Stimulated activated CD4-positive, alpha-beta T cell treated with anti-CD3 and anti-CD28 coated beads, TNF-alpha, amount 100 ng/mL, for 48 hours (primary cell): ENCODE measurements around the gene MCCD1.
"Not testable (repeated sequence)": the region's sequence is repeated elsewhere in the genome, so short reads cannot be mapped to it uniquely, and the experiment has no call there.

ENCODE experiments used
- DNase-seq, 3 donors: peaks; one replicate each; pipeline ENCODE4 v3.0.0-alpha.2; 2020; ENCODE audit warnings: low read depth in 3 of 3

Gene MCCD1

GRCh38 chr6:31528821-31529328, at the start of gene MCCD1:
MCCD1 (plus strand) TSS chr6:31528962; CDS start chr6:31529015, 53 bp downstream.
- no peak for DNase-seq

GRCh38 chr6:31479151-31479932, 49.4 kb upstream of the MCCD1 start:
- no peak for DNase-seq

- DNase-seq: no peak
Observed at GRCh38 chr6:31479933-31480535, 48.7 kb upstream of the MCCD1 start.

GRCh38 chr6:31480574-31480973, 48.2 kb upstream of the MCCD1 start:
- DNase-seq: no peak

GRCh38 chr6:31483392-31483791, 45.4 kb upstream of the MCCD1 start:
- DNase-seq: no peak

- no peak for DNase-seq
Observed at GRCh38 chr6:31485055-31485454, 43.7 kb upstream of the MCCD1 start.

GRCh38 chr6:31486065-31486837, 42.5 kb upstream of the MCCD1 start:
- not testable (repeated sequence) for DNase-seq

GRCh38 chr6:31487674-31488073, 41.1 kb upstream of the MCCD1 start:
- not testable (repeated sequence) for DNase-seq

GRCh38 chr6:31489086-31489485, 39.7 kb upstream of the MCCD1 start:
- DNase-seq: no peak

- DNase-seq: no peak
Observed at GRCh38 chr6:31490115-31490873, 38.5 kb upstream of the MCCD1 start.

GRCh38 chr6:31493550-31493874, 35.2 kb upstream of the MCCD1 start:
- not testable (repeated sequence) for DNase-seq

GRCh38 chr6:31493875-31494694, 34.7 kb upstream of the MCCD1 start:
- DNase-seq: peak; percentile 57 to 80 (median 65)

GRCh38 chr6:31495580-31495979, 33.2 kb upstream of the MCCD1 start:
- DNase-seq: no peak

- not testable (repeated sequence) for DNase-seq
Observed at GRCh38 chr6:31496826-31497225, 31.9 kb upstream of the MCCD1 start.

GRCh38 chr6:31497531-31498476, 31.0 kb upstream of the MCCD1 start, which contains the start of gene MICB:
MICB (plus strand) TSS chr6:31498145; CDS start chr6:31498194, 49 bp downstream.
- peak; percentile 70 to 78 (median 72) for DNase-seq

GRCh38 chr6:31498748-31499147, 30.0 kb upstream of the MCCD1 start:
- DNase-seq: no peak

- not testable (repeated sequence) for DNase-seq
Observed at GRCh38 chr6:31499648-31500047, 29.1 kb upstream of the MCCD1 start.

GRCh38 chr6:31502586-31502985, 26.2 kb upstream of the MCCD1 start:
- DNase-seq: no peak

- not testable (repeated sequence) for DNase-seq
Observed at GRCh38 chr6:31509036-31509435, 19.7 kb upstream of the MCCD1 start.

- no peak for DNase-seq
Observed at GRCh38 chr6:31510007-31510406, 18.8 kb upstream of the MCCD1 start.
